Measurements from ENCODE around the gene CARHSP1. TPM values are rescaled to one million over a fixed set of nuclear protein-coding genes. Genes with fewer than 3 reads are reported as not detected.
"Not testable (repeated sequence)": the region's sequence is repeated elsewhere in the genome, so short reads cannot be mapped to it uniquely, and the experiment has no call there.

The CARHSP1 gene
- total and polyA plus RNA-seq, 4 donors = 53.4 to 122 (median 67.9) TPM

DNA sequence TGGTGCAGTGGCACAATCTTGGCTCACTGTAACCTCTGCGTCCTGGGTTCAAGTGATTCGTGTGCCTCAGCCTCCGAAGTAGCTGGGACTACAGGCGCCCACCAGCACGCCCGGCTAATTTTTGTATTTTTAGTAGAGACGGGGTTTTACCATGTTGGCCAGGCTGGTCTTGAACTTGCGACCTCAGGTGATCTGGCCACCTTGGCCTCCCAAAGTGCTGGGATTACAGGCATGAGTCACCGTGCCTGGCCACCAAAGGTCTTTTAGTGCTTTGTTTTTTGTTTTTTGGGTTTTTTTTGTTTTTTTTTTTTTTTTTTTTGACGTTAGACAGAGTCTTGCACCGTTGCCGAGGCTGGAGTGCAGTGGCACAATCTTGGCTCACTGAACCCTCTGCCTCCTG, 65.1 kb downstream of the CARHSP1 start:
- WGBS, 2 donors = 84 to 86% methylated on average over 12 of the region's 12 CpGs
- ATAC-seq (ENCODE audit: low FRiP score); H3K9me3 ChIP-seq (ENCODE audit: control insufficient read depth, low read length); H3K27me3 ChIP-seq (ENCODE audit: control insufficient read depth in 1 of 2, insufficient read depth in 2 of 2, low read length in 1 of 2); H3K4me3 ChIP-seq (ENCODE audit: low read length in 2 of 2); DNase-seq; H3K4me1 ChIP-seq (ENCODE audit: control insufficient read depth in 1 of 2, insufficient read depth in 2 of 2, low read length in 2 of 2); H3K27ac ChIP-seq (ENCODE audit: low read depth in 1 of 2, low read length in 2 of 2); intact Hi-C loops (cut with DNase I): not testable (repeated sequence)
- peaks cover 10 to 12% of the 10 kb centered on the region in 2 donors for H3K36me3 ChIP-seq (ENCODE audit: control insufficient read depth in 1 of 2, insufficient read depth in 2 of 2, low read length in 1 of 2)

Other genes starting within 250 kb of the CARHSP1 start
- 10 to 100 TPM; 39.6 to 42.8 TPM for gene METTL22, start 247.3 kb downstream of the CARHSP1 start, total RNA-seq
- gene METTL22, start 247.3 kb downstream of the CARHSP1 start, polyA plus RNA-seq = 10 to 100 TPM; 41.7 to 49.7 TPM
- 10 to 100 TPM; 10.3 to 11.5 TPM for gene ABAT, start 194.4 kb downstream of the CARHSP1 start, total RNA-seq
- 1 to 10 TPM; 6.6 to 8.9 TPM for gene ABAT, start 194.4 kb downstream of the CARHSP1 start, polyA plus RNA-seq
- 1 to 10 TPM; 5.7 to 7.0 TPM for gene TMEM186, start 71.4 kb downstream of the CARHSP1 start, total RNA-seq
- gene TMEM186, start 71.4 kb downstream of the CARHSP1 start, polyA plus RNA-seq = 10 to 100 TPM in 1 of 2 donors, 1 to 10 TPM in 1; 7.5 to 10.3 TPM
- 10 to 100 TPM; 43.1 to 48.4 TPM for gene PMM2, start 71.2 kb downstream of the CARHSP1 start, total RNA-seq
- gene PMM2, start 71.2 kb downstream of the CARHSP1 start, polyA plus RNA-seq = 10 to 100 TPM in 1 of 2 donors, 1 to 10 TPM in 1; 7.8 to 20.3 TPM
- not detected for gene LITAFD, start 13.3 kb upstream of the CARHSP1 start, total RNA-seq
- not detected for gene LITAFD, start 13.3 kb upstream of the CARHSP1 start, polyA plus RNA-seq
- 100 to 1,000 TPM in 1 of 2 donors, 10 to 100 TPM in 1; 93.2 to 110 TPM for gene USP7, start 94.9 kb upstream of the CARHSP1 start, total RNA-seq
- 10 to 100 TPM; 18.0 to 51.5 TPM for gene USP7, start 94.9 kb upstream of the CARHSP1 start, polyA plus RNA-seq
- gene HAPSTR1, start 222.6 kb upstream of the CARHSP1 start, total RNA-seq = 10 to 100 TPM; 65.4 to 67.5 TPM
- 10 to 100 TPM; 14.0 to 19.2 TPM for gene HAPSTR1, start 222.6 kb upstream of the CARHSP1 start, polyA plus RNA-seq